Dendritic cell treated with granulocyte-macrophage colony-stimulating factor and Interleukin-4, amounts not matched to agents 40 ng/mL and 50 ng/mL, for 4 days (primary cell): ENCODE data around the gene TMEM273.

Source experiments
- H3K27ac Mint-ChIP-seq: one replicate; pipeline ENCODE4 v1.8.0; 2022; ENCODE audit warnings: mild to moderate bottlenecking, mixed read lengths
- H3K27me3 Mint-ChIP-seq: one replicate; pipeline ENCODE4 v1.8.0; 2022; ENCODE audit warnings: mild to moderate bottlenecking, mixed read lengths
- H3K36me3 Mint-ChIP-seq: one replicate; pipeline ENCODE4 v1.8.0; 2022; ENCODE audit warnings: low read depth, mixed read lengths
- H3K4me1 Mint-ChIP-seq: one replicate; pipeline ENCODE4 v1.8.0; 2022; ENCODE audit warnings: low read depth, mixed read lengths
- H3K4me3 Mint-ChIP-seq: one replicate; pipeline ENCODE4 v1.8.0; 2022; ENCODE audit warnings: mild to moderate bottlenecking, moderate library complexity, mixed read lengths
- H3K9me3 Mint-ChIP-seq: one replicate; pipeline ENCODE4 v1.8.0; 2022; ENCODE audit warnings: mixed read lengths
- intact Hi-C: fragments of 100-400 bp; cut with micrococcal nuclease; formaldehyde crosslinking; loops from one replicate; pipeline ENCODE4 v1.15.0; 2022

TMEM273 gene

DNA sequence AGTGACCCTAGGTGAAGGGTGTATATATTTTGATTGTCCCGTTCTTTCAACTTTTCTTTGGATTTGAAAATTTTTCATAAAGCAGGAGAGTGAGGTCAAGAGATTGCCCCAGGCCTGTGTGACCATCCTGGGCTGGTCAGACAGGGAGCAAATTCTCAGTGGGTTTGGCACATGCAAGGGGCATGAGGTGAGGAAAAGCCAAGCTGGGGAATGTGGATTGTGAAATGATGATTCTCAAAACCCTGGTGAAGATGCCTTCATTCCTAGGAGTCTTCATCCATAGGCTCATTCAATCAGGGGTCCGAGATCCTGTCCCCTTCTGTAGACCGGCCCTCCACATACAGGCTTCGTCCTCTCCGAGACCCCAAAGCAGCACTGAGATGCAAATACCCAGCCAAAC, 27.4 kb downstream of the TMEM273 start:
- intact Hi-C loops, result loop anchor here (5.0 to 10.0 kb wide), 2 partner anchors 176 to 504 kb away; no protein-coding TSS in a partner anchor
- no peaks in the 10 kb centered on the region for H3K27me3 Mint-ChIP-seq
- H3K4me3 Mint-ChIP-seq, result no peak overlapping the region
- H3K27ac Mint-ChIP-seq, result no peak overlapping the region
- no peaks in the 10 kb centered on the region for H3K9me3 Mint-ChIP-seq
- peaks cover 58% of the 10 kb centered on the region for H3K4me1 Mint-ChIP-seq
- peaks cover 98% of the 10 kb centered on the region for H3K36me3 Mint-ChIP-seq

DNA sequence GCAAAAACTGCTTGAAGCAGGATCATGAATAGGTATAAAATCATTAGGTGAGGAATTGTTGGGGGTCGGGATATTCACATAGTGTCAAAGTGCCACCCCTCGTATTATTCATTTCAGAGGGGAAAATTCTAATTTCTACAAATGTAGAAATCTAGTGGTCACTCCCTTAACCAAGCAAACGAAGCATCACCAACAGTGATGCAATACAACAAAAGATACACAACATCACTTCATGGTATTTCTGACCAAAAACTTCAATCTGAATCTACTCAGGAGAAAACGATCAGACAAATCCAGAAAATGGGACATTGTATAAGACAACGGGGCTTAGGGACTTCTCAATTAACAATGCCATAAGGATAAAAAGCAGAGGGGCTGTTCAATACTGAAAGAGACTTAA, 28.1 kb downstream of the TMEM273 start:
- Mint-ChIP-seq H3K36me3 (peaks cover 98% of the 10 kb centered on the region), H3K4me3 (no peak overlapping the region), H3K9me3 (no peaks in the 10 kb centered on the region), H3K4me1 (peaks cover 51% of the 10 kb centered on the region), H3K27ac (no peak overlapping the region), H3K27me3 (no peaks in the 10 kb centered on the region)
- intact Hi-C loops, result loop anchor here (5.0 to 10.0 kb wide), 2 partner anchors 175 to 503 kb away; no protein-coding TSS in a partner anchor

DNA sequence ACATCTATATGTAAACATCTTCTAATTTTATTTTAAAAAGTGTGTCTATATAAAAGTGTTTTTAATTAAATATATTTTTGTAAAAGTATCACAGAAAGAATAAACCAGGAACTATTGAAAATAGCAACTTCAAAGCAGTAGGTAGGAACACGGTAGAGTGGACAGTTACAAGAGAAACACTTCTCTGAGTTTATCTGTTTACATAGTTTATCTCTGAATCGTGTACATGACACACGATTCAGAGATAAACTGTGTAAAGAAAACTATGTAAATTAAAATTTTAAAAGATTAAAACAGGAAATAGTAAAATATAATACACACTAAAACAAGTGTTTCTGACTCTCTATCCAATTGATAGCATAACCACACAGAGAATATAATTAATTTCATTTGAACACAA, 29.3 kb downstream of the TMEM273 start:
- peaks cover 97% of the 10 kb centered on the region for H3K36me3 Mint-ChIP-seq
- H3K9me3 Mint-ChIP-seq, result no peaks in the 10 kb centered on the region
- H3K27ac Mint-ChIP-seq, result no peak overlapping the region
- H3K27me3 Mint-ChIP-seq, result no peaks in the 10 kb centered on the region
- H3K4me1 Mint-ChIP-seq, result peaks cover 39% of the 10 kb centered on the region
- H3K4me3 Mint-ChIP-seq, result no peak overlapping the region
- intact Hi-C loops, result no loop called here

DNA sequence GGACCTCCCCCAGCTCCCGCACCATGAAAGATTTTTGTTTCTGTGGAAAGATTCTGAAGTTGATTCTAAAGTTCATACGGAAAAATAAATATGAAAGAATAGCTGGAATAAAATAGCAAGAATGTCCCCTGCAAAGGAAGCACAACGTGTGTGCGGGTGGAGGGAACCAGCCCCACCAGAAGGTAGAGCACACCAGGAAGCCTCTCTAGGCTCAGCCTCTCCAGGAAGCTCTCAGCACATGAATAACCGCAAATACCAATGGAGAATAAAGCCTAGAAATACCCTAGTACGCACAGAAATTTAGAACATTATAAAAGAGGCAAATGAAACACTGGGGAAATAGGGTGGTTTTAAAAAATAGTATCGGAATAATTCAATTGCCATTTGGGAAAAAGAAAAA, 29.8 kb downstream of the TMEM273 start:
- H3K27me3 Mint-ChIP-seq, result no peaks in the 10 kb centered on the region
- peaks cover 91% of the 10 kb centered on the region for H3K36me3 Mint-ChIP-seq
- no peaks in the 10 kb centered on the region for H3K9me3 Mint-ChIP-seq
- intact Hi-C loops, result no loop called here
- H3K27ac Mint-ChIP-seq, result no peak overlapping the region
- peaks cover 34% of the 10 kb centered on the region for H3K4me1 Mint-ChIP-seq
- no peak overlapping the region for H3K4me3 Mint-ChIP-seq

DNA sequence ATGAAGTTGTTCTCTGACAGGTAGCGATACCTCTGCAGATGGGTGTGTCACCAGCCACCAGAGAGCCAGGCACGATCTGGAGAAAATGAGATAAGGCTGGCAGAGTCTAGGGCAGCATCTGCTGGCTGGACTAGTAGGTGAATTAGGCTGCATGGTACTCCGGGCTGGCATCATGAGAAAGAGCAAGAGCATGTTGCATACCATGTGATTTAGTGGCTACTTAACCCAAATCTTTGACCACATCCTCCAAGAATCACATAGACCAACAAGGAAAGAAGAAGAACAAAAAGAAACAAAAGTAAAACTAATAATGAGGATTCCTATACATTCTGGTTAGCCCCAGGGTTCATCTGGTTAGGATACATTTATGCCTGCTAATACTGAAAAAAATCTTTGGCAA, 31.0 kb downstream of the TMEM273 start:
- Mint-ChIP-seq H3K36me3 (peaks cover 80% of the 10 kb centered on the region), H3K27ac (no peak overlapping the region), H3K4me3 (no peak overlapping the region), H3K4me1 (peaks cover 22% of the 10 kb centered on the region), H3K9me3 (no peaks in the 10 kb centered on the region), H3K27me3 (no peaks in the 10 kb centered on the region)
- intact Hi-C loops, result no loop called here

DNA sequence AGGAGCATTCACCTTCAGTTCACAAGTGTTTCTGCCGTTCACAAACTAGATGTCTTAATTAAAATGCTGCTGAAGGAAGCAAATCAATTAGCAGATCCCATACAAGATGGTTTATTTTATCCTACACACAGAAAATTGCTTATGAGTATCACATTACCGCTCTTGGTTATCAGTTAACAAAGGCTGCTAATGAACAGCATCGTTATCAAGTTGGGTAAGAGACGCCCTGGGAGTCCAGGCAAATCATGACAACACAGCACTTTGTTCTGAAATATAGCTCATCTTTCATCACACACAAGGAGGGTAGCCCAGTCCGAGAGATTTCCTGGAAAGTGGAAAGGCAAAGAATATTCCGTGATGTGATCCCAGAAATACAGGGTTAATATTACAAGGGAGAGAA, 33.5 kb downstream of the TMEM273 start:
- Mint-ChIP-seq H3K36me3 (peaks cover 54% of the 10 kb centered on the region), H3K27ac (no peak overlapping the region), H3K4me3 (no peak overlapping the region), H3K9me3 (no peaks in the 10 kb centered on the region), H3K27me3 (peaks cover 5% of the 10 kb centered on the region), H3K4me1 (peaks cover 14% of the 10 kb centered on the region)
- intact Hi-C loops, result no loop called here

DNA sequence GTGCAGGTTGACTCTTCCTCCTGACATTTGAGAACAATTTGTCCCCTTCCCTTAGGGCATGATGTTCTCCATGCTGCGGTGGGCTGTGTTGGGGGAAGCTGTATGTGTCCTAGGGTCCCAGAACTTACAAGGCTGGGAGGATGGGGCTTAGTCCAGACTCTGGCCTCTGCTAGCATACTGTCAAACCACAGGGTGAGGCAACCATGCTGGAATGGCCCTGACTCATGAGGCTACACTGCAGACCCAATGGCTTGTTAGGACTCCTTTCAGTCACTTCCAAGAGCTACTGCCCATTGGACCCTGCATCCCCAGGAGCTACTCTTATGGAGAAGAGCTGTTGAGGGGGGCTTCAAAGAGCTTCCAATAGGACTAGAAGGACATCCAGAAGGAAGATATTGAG, 34.2 kb downstream of the TMEM273 start:
- Mint-ChIP-seq H3K4me3 (no peak overlapping the region), H3K27me3 (peaks cover 5% of the 10 kb centered on the region), H3K4me1 (peaks cover 14% of the 10 kb centered on the region), H3K27ac (no peak overlapping the region), H3K36me3 (peaks cover 48% of the 10 kb centered on the region), H3K9me3 (no peaks in the 10 kb centered on the region)
- intact Hi-C loops, result no loop called here

DNA sequence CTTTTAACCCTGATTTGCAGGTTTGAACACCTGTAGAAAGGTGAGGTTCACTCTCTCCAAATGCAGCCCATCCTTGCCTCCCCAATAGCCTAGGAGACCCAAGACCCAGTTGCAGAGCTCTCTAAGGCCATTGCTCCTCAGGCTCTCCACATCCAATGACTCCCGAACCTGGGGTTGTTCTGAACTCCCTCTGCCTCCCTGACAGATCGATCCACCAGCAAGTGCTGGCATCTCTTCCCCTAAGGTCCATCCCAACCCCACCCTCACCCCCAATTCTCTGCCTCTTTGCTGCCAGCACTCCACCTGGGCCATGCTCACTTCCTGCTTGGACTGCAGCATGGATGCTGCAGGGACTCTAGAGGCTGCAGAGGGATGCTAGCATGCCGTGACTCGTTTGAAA, 35.1 kb downstream of the TMEM273 start:
- Mint-ChIP-seq H3K27ac (no peak overlapping the region), H3K9me3 (peaks cover 4% of the 10 kb centered on the region), H3K4me1 (peaks cover 14% of the 10 kb centered on the region), H3K27me3 (peaks cover 5% of the 10 kb centered on the region), H3K36me3 (peaks cover 41% of the 10 kb centered on the region), H3K4me3 (no peak overlapping the region)
- intact Hi-C loops, result no loop called here

DNA sequence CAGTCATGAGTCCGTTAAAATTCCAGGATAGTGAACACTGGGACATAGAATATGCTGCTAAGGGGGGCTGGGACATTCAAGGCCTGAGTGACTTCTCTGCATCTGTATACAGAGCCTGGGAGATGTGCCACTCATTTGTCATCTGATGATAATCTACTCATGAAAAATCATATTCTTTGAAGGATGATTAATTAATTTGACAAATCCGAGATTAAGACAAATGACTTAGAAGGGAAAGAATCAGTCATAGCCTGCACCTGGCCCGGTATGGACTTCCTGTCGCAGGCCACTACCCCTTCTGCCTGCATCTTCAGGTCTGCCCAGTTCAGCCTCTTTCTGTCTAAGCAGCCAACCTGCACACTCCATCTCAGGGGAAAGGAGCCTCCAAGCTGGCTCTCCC, 35.5 kb downstream of the TMEM273 start:
- peaks cover 37% of the 10 kb centered on the region for H3K36me3 Mint-ChIP-seq
- H3K9me3 Mint-ChIP-seq, result peaks cover 9% of the 10 kb centered on the region
- no peak overlapping the region for H3K4me3 Mint-ChIP-seq
- peaks cover 5% of the 10 kb centered on the region for H3K27me3 Mint-ChIP-seq
- H3K27ac Mint-ChIP-seq, result no peak overlapping the region
- H3K4me1 Mint-ChIP-seq, result peaks cover 12% of the 10 kb centered on the region
- intact Hi-C loops, result no loop called here

DNA sequence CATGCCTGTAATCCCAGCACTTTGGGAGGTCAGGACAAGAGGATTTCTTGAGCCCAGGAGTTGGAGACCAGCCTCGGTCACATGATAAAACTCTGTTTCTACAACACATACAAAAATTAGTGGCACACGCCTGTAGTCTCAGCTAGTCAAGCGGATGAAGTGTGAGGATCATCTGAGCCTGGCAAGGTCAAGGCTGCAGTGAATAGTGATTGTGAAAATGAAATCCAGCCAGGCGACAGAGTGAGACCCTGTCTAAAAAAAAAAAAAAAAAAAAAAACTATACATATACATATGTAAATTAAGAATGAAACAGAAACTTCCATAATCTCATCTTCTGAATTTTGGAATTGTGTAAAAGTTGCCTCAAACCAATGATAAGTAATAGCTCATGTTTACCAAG, 36.2 kb downstream of the TMEM273 start:
- H3K36me3 Mint-ChIP-seq, result peaks cover 30% of the 10 kb centered on the region
- peaks cover 14% of the 10 kb centered on the region for H3K9me3 Mint-ChIP-seq
- intact Hi-C loops, result no loop called here
- peaks cover 5% of the 10 kb centered on the region for H3K4me1 Mint-ChIP-seq
- no peak overlapping the region for H3K27ac Mint-ChIP-seq
- H3K27me3 Mint-ChIP-seq, result peaks cover 5% of the 10 kb centered on the region
- H3K4me3 Mint-ChIP-seq, result no peak overlapping the region

DNA sequence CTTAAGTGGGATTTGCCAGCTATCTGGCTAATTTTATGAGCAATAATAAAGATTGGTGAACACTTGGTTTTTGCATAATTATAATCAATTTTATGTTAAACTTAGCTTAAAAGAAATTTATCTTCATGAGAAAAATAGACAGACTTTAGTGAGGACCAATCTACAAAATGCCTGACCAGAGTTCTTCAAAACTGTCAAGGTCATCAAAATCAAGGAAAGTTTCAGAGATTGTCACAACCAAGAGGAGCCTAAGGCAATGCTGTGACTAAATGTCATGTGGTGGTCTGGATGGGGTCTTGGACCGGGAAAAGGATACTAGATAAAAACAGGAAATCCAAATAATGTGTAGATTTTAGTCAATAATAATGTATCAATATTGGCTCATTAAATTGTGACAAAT, 36.7 kb downstream of the TMEM273 start:
- Mint-ChIP-seq H3K27me3 (peaks cover 5% of the 10 kb centered on the region), H3K36me3 (peaks cover 25% of the 10 kb centered on the region)

DNA sequence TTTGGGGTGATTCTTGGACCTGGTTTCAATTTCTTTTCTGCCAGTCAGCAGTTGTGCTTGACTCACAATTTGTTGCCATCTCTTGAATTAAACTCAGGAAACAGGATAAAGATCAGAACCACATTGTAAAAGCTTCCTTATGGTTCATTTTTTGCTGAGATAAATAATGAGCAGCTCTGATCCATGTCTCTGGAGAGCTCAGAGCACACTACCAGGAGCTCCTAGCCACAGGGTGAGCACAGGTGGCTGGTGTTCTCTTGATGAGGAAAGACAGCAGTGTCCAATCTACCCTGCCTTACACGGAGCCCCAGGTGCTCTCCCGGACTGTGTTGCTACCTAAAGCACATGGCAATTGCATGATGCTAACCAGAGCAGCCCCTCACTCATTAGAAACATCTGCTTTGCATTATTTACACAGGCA, 37.2 kb downstream of the TMEM273 start:
- Mint-ChIP-seq H3K27me3 (peaks cover 6% of the 10 kb centered on the region), H3K4me3 (no peak overlapping the region), H3K9me3 (peaks cover 14% of the 10 kb centered on the region), H3K4me1 (no peaks in the 10 kb centered on the region), H3K27ac (no peak overlapping the region), H3K36me3 (peaks cover 20% of the 10 kb centered on the region)
- intact Hi-C loops, result no loop called here

More for the DNA sequence above, 36.7 kb downstream of the TMEM273 start:
- Mint-ChIP-seq H3K4me1 (peaks cover 1% of the 10 kb centered on the region), H3K9me3 (peaks cover 14% of the 10 kb centered on the region), H3K27ac (no peak overlapping the region), H3K4me3 (no peak overlapping the region)
- intact Hi-C loops, result no loop called here

DNA sequence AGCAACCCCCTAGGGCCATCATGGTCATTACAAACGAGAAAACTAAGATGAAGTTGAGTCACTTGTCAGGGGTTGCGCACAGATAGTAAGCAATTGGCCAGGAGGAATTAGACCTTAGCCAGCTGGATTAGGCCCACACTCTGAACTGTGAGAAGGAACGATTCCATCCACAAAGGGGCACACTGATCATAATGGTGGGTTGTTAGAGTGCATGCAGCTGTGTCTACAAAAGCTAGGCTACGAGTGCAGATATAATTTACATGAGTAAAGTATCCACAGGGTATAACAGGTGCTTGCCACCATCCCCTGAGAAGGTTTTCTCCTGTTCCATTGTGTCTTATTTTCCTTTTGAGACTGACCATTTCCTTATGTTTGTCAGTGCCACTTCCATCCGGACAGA, 37.8 kb downstream of the TMEM273 start:
- Mint-ChIP-seq H3K36me3 (peaks cover 14% of the 10 kb centered on the region), H3K27ac (no peak overlapping the region), H3K9me3 (peaks cover 14% of the 10 kb centered on the region), H3K27me3 (peaks cover 11% of the 10 kb centered on the region), H3K4me1 (no peaks in the 10 kb centered on the region), H3K4me3 (no peak overlapping the region)
- intact Hi-C loops, result no loop called here

DNA sequence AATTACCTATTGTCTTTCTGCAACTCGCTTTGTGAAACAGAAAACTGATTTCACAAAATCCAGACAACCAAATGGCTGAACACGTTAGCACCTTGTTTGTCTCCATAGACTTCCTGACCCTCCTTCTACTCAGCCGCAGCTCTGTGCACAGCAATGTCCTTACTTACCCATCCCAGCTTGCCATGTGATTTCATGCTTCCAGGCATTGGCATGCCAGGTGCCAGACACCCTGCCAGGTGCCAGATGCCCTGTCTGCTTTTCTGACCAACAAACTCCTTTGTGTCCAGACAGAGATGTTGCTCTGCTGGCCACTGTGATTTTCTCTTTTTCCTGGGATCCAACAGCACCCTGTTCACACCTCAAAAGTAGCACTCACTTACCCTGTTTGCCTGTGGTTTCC, 38.3 kb downstream of the TMEM273 start:
- no peak overlapping the region for H3K27ac Mint-ChIP-seq
- intact Hi-C loops, result no loop called here
- peaks cover 14% of the 10 kb centered on the region for H3K9me3 Mint-ChIP-seq
- H3K4me1 Mint-ChIP-seq, result no peaks in the 10 kb centered on the region
- peaks cover 14% of the 10 kb centered on the region for H3K27me3 Mint-ChIP-seq
- peaks cover 9% of the 10 kb centered on the region for H3K36me3 Mint-ChIP-seq
- H3K4me3 Mint-ChIP-seq, result no peak overlapping the region

DNA sequence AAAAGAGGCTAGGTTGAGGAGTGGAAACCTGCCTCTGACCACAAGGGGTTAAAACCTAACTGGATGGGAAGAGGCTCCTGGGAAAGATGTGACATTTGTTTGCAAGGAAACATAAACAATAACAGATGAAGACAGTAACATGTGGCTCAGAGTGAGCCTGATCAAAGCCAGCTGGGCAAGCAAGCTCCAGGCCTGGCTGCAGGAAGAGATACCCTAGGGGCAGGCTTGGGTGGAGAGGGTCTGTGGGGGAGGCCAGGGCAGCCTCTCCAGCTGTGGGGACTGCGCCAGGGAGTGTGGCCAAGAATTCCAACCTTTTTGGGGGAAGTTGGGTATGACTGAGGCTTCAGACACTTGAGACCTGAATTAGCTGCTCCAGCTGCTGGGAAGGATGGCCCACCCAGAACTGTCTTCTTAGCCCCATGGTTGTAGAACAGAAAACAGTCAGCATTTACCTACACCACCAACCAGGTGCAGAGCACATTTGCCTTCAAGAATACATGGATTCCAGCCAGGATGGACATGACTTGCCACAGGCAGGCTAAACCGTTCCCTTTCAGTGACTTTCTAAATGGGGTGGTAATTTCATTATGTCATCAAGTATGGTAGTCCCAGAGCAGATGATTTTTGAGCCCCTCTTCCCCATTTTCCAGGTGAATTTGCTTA, 44.0 kb downstream of the TMEM273 start:
- Mint-ChIP-seq H3K4me3 (no peak overlapping the region), H3K27me3 (peaks cover 11% of the 10 kb centered on the region), H3K4me1 (peaks cover 4% of the 10 kb centered on the region), H3K27ac (no peak overlapping the region), H3K9me3 (peaks cover 14% of the 10 kb centered on the region), H3K36me3 (no peaks in the 10 kb centered on the region)
- intact Hi-C loops, result no loop called here
